Upper lobe of left lung (tissue), 6 donors: ENCODE results near the gene TBX19. TPM values are rescaled to one million over a fixed set of nuclear protein-coding genes. Genes with fewer than 3 reads are reported as not detected.

Experiments used
- ATAC-seq, 2 donors: fragments of 200-7000 bp; cut with Tn5 transposase; one replicate each; pipeline ENCODE4 v1.9.1; 2022; ENCODE audit warnings: mild to moderate bottlenecking in 2 of 2, moderate library complexity in 2 of 2; ENCODE audit not compliant: low FRiP score in 2 of 2
- DNase-seq, 2 donors: peaks; one replicate each; pipeline ENCODE4 v3.0.0-alpha.2; 2019 to 2020
- H3K27ac ChIP-seq, 4 donors: fragments of 200-600 bp; sonication (generic); one replicate each; pipeline ENCODE4 v1.5.1; 2016 to 2019
- H3K27me3 ChIP-seq, 4 donors: fragments of 200-600 bp; sonication (generic); one replicate each; pipeline ENCODE4 v1.5.1; 2017 to 2019
- H3K36me3 ChIP-seq, 4 donors: fragments of 200-600 bp; sonication (generic); one replicate each; pipeline ENCODE4 v1.5.1; 2016 to 2019
- H3K4me1 ChIP-seq, 4 donors: fragments of 200-600 bp; sonication (generic); one replicate each; pipeline ENCODE4 v1.5.1; 2018 to 2019
- H3K4me3 ChIP-seq, 4 donors: fragments of 200-600 bp; sonication (generic); one replicate each; pipeline ENCODE4 v1.5.1; 2017 to 2019; ENCODE audit warnings: mild to moderate bottlenecking in 2 of 4, moderate library complexity in 1 of 4
- H3K9me3 ChIP-seq, 4 donors: fragments of 200-600 bp; sonication (generic); one replicate each; pipeline ENCODE4 v1.5.1; 2018 to 2019
- CTCF ChIP-seq, 6 experiments: fragments of 450-650 bp in 4 of 6; fragments of 200-600 bp in 2 of 6; sonication (generic) in 2 of 6; IDR thresholded peaks; one replicate each; pipeline ENCODE4 v1.5.1; 2016 to 2019; ENCODE audit warnings: antibody characterized with exemption in 6 of 6
- EP300 ChIP-seq, 4 donors: sonication (generic); formaldehyde crosslinking; IDR thresholded peaks; one replicate each; pipeline ENCODE4 v1.5.1; 2017; ENCODE audit warnings: antibody characterized with exemption in 4 of 4, control low read depth in 2 of 4
- POLR2A ChIP-seq, 4 donors: fragments of 450-650 bp; IDR thresholded peaks; one replicate each; pipeline ENCODE4 v1.5.1; 2016 to 2017; ENCODE audit warnings: antibody characterized with exemption in 4 of 4, mild to moderate bottlenecking in 2 of 4
- POLR2AphosphoS5 ChIP-seq, 2 donors: sonication (generic); formaldehyde crosslinking; IDR thresholded peaks; one replicate each; pipeline ENCODE4 v1.5.1; 2017; ENCODE audit warnings: antibody characterized with exemption in 2 of 2
- WGBS, 2 donors: methylation state at CpG; one replicate each; pipeline ENCODE4 v1.1.5; 2017 to 2018; 5-methylcytosine and 5-hydroxymethylcytosine counted together
- total RNA-seq, 6 donors: library from RNA; depleted of rRNA in 4 of 6; stranded (reverse); fragments of >200 nt in 4 of 6; gene quantifications; one replicate each; pipeline versions ENCODE4 v1.1.0 to v1.2.1, GENCODE V29; 2016 to 2021
- donor health status: DM: no; HTN: no; CAD: no; lungs with moderate emphysema.
- donor health status: DM: no; HTN: yes; CAD: no; lungs with severe emphysema.

The TBX19 gene
- total RNA-seq, 6 donors from 2014 or later: 0.91 to 6.3 (median 2.4) TPM

GRCh38 chr1:168300626-168301025 is 19.9 kb downstream of the TBX19 start:
- no peak overlapping the region for H3K27ac ChIP-seq
- H3K9me3 ChIP-seq: no peaks in the 10 kb centered on the region
- no peaks in the 10 kb centered on the region for H3K4me1 ChIP-seq
- TF ChIP-seq POLR2AphosphoS5 (IDR thresholded peaks at IDR 0.05) (no peak), EP300 (IDR thresholded peaks at IDR 0.05) (no peak), POLR2A (IDR thresholded peaks at IDR 0.05) (no peak), CTCF (IDR thresholded peaks at IDR 0.05) (no peak)
- peaks cover 0 to 3% (median 0%) of the 10 kb centered on the region in 4 donors for H3K36me3 ChIP-seq
- H3K27me3 ChIP-seq: no peaks in the 10 kb centered on the region
- WGBS, 2 donors: 38 to 96% methylated on average over 2 of the region's 2 CpGs
- H3K4me3 ChIP-seq: no peak overlapping the region
- ATAC-seq (no peak), DNase-seq (no peak)

GRCh38 chr1:168301664-168302320 is 21.1 kb downstream of the TBX19 start:
- Histone ChIP-seq H3K4me3 (no peak overlapping the region), H3K9me3 (no peaks in the 10 kb centered on the region), H3K36me3 (peaks cover 0 to 3% (median 0%) of the 10 kb centered on the region in 4 donors), H3K27ac (no peak overlapping the region), H3K4me1 (no peaks in the 10 kb centered on the region), H3K27me3 (no peaks in the 10 kb centered on the region)
- ATAC-seq (no peak), DNase-seq (no peak)
- WGBS, 2 donors: 70 to 77% methylated on average over 3 of the region's 3 CpGs
- no peak for TF ChIP-seq POLR2AphosphoS5 (IDR thresholded peaks at IDR 0.05)
- no peak for TF ChIP-seq EP300 (IDR thresholded peaks at IDR 0.05)
- TF ChIP-seq POLR2A (IDR thresholded peaks at IDR 0.05): no peak
- no peak for TF ChIP-seq CTCF (IDR thresholded peaks at IDR 0.05)

GRCh38 chr1:168303716-168304540 is 23.3 kb downstream of the TBX19 start:
- DNase-seq (no peak), ATAC-seq (no peak)
- peaks cover 0 to 7% (median 3%) of the 10 kb centered on the region in 4 donors for H3K36me3 ChIP-seq
- no peak overlapping the region for H3K4me3 ChIP-seq
- H3K27ac ChIP-seq: no peak overlapping the region
- no peaks in the 10 kb centered on the region for H3K4me1 ChIP-seq
- TF ChIP-seq EP300 (IDR thresholded peaks at IDR 0.05) (no peak), POLR2A (IDR thresholded peaks at IDR 0.05) (no peak), CTCF (IDR thresholded peaks at IDR 0.05) (no peak), POLR2AphosphoS5 (IDR thresholded peaks at IDR 0.05) (no peak)
- H3K27me3 ChIP-seq: no peaks in the 10 kb centered on the region
- H3K9me3 ChIP-seq: no peaks in the 10 kb centered on the region
- 81 to 83% methylated on average over 7 of the region's 7 CpGs for WGBS, 2 donors

GRCh38 chr1:168304865-168305264 is 24.2 kb downstream of the TBX19 start:
- peaks cover 0 to 7% (median 4%) of the 10 kb centered on the region in 4 donors for H3K36me3 ChIP-seq
- no peaks in the 10 kb centered on the region for H3K4me1 ChIP-seq
- TF ChIP-seq POLR2A (IDR thresholded peaks at IDR 0.05) (no peak), POLR2AphosphoS5 (IDR thresholded peaks at IDR 0.05) (no peak), CTCF (IDR thresholded peaks at IDR 0.05) (no peak), EP300 (IDR thresholded peaks at IDR 0.05) (no peak)
- 93 to 99% methylated on average over 5 of the region's 5 CpGs for WGBS, 2 donors
- no peak for DNase-seq
- no peaks in the 10 kb centered on the region for H3K9me3 ChIP-seq
- no peaks in the 10 kb centered on the region for H3K27me3 ChIP-seq
- no peak overlapping the region for H3K4me3 ChIP-seq
- no peak overlapping the region for H3K27ac ChIP-seq
- no peak for ATAC-seq
